Mesangial cell (primary cell): ENCODE data around the gene RTN4RL2. TPM values are rescaled to one million over a fixed set of nuclear protein-coding genes. Genes with fewer than 3 reads are reported as not detected.

Source experiments
- total RNA-seq: library from RNA; depleted of rRNA; stranded (reverse); fragments of >200 nt; gene quantifications from 2 replicates; pipeline ENCODE4 v1.2.3, GENCODE V29; 2015

Gene RTN4RL2
- total RNA-seq: 0.16 and 4.4 TPM in 2 replicates

DNA sequence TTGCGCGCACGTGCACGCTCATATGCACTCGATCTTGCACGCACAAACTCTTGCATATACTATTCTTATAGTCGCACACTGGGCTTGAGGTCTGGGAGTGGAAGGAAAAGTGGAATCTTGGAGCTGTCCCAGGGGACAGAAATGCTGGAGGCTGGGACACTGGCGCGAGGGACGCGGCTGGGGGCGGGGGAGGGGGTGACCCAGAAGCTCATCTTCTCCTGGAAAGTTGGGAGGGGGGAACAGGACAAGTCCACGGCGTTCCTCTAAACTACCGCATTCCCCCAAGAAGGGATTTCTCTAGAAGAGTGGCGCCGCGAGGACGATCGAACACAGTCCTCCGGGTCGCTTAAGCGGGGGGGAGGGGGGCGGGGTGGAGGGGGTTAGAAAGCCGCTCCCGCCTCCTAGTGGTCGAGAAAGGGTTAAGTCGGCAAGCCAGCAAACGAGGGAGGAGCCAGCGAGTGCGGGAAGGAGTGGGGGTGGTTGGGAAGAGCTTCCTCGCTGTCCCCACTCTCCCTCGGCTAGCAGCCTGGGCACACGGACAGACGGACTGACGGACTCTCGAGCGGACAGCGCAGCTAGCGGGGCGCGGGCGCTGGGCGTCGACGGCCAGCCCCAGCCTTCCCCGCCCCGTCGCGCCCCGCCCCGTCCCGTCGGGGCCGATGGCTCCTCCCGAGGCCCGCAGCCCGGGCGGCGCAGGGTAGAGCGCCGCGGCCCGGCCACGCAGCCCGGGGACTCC is at the start of gene RTN4RL2:
RTN4RL2 (plus strand) TSS at position 507 of the 736 bp plus-strand sequence. CDS start 338 bp downstream, outside the sequence.

DNA sequence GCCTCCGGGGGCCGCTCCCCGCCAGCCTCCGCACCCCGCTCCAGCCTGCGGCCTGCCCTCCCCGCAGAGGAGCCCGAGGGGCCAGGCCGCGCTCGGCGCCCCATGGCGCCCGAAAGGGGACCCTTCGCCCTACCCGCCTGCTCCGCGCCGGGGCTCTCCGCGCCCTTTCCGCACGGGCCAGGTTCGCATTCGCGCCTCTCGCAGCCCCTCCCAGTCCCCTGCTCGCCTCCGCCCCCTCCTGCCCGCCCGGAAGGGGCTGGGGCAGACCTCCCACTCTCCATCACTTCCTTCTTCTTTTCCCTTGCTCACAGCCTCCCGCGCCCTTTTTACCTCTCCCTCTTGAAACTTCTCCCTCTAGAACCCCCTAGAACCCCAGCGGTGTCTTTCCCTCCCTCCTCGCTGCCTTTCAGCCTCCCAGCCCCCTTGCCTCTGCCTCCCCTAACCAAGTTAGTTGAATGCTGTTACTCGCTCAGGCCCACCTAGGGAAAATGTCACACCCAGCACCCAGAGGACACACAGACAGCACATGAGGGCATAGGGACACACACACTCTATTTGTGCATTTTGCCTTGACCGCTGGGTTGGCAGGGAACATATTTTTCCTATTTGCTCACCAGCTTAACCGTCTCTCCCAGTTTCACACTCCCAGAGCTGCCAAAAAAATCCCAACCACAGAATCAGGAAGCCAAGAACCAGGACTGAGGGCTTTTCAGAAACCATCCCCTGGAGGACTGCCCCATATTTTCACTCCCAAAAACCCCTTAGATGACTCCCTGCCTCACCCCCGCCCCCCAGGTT is 33.2 kb upstream of the RTN4RL2 start, which contains the start of gene SLC43A3:
SLC43A3 (minus strand) TSS at position 193 of the 798 bp plus-strand sequence. CDS start 949 bp downstream, outside the sequence.

DNA sequence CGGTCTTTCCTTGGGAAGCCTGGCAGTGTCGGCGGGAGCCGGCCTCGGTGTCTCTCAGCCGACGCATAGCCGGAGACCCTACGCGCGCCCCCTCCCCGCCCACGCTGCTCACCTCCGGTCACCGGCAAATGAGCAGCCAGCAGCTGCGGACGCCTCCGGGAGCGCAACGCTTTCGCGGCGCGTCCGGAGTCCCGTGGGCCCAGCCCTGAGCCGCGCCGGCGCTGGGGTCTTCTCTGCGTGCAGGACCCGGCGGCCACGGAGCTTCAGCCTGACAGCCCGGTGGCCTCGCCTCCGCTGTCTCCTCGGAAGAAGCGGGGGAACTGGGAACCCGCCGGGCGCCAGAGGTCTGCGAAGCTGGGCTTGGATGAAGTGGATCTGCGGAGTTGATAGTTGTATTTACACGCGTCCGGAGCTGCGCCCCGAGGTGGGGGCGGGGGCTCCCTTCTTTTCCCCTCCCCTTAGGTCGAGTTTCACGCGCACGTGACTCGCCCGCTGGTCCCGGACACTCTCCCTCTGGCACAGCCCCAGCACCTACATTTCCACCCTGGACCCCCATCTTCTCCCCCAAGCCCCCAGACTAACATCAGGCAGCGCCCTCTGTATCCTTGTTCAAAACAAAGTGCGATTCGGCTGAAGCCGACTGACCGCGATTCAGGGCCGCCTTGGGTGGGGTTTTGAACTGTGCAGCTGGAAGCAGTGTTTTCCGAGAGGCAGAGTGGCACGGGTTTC is 55.2 kb downstream of the RTN4RL2 start, which contains the start of gene SLC43A1:
SLC43A1 (minus strand) TSS at position 371 of the 729 bp plus-strand sequence. CDS start 1,591 bp downstream, outside the sequence.

Other genes starting within 250 kb of the RTN4RL2 start
- gene APLNR, start 223.3 kb upstream of the RTN4RL2 start, total RNA-seq: not detected in 2 replicates
- 75.8 and 146 TPM in 2 replicates for gene TNKS1BP1, start 135.6 kb upstream of the RTN4RL2 start, total RNA-seq
- 74.0 and 131 TPM in 2 replicates for gene SSRP1, start 124.6 kb upstream of the RTN4RL2 start, total RNA-seq
- gene P2RX3, start 122.2 kb upstream of the RTN4RL2 start, total RNA-seq: not detected in 2 replicates
- gene PRG3, start 79.4 kb upstream of the RTN4RL2 start, total RNA-seq: not detected in 2 replicates
- not detected in 2 replicates for gene PRG2, start 69.9 kb upstream of the RTN4RL2 start, total RNA-seq
- gene SLC43A3, start 33.4 kb upstream of the RTN4RL2 start, total RNA-seq: 15.7 and 44.2 TPM in 2 replicates
- gene SLC43A1, start 55.2 kb downstream of the RTN4RL2 start, total RNA-seq: 9.8 and 12.4 TPM in 2 replicates
- gene TIMM10, start 70.2 kb downstream of the RTN4RL2 start, total RNA-seq: 37.6 and 71.2 TPM in 2 replicates
- not detected in 2 replicates for gene SMTNL1, start 77.1 kb downstream of the RTN4RL2 start, total RNA-seq
- gene UBE2L6, start 107.1 kb downstream of the RTN4RL2 start, total RNA-seq: 11.9 and 50.8 TPM in 2 replicates
- 5.1 and 28.6 TPM in 2 replicates for gene SERPING1, start 137.2 kb downstream of the RTN4RL2 start, total RNA-seq
- gene YPEL4, start 189.4 kb downstream of the RTN4RL2 start, total RNA-seq: 0.38 TPM in 1 of 2 replicates, not detected in the other
- gene CLP1, start 197.2 kb downstream of the RTN4RL2 start, total RNA-seq: 13.6 and 14.7 TPM in 2 replicates
- gene ZDHHC5, start 207.6 kb downstream of the RTN4RL2 start, total RNA-seq: 45.6 and 59.2 TPM in 2 replicates